Measurements from ENCODE around the gene NUTF2.
A peak's percentile ranks its signal among the peaks of the same experiment; 100 is the strongest.

GRCh38 chr16:67907397-67908180 is 60.9 kb downstream of the NUTF2 start:
- TF ChIP-seq CTCF (tag by site-specific recombination; IDR thresholded peaks at IDR 0.05) (0 out of 2 replicates have a peak, but pooled peaks have one; percentile 19), ZNF140 (tag by site-specific recombination; IDR thresholded peaks at IDR 0.05) (no peak), ZNF239 (tag by site-specific recombination; IDR thresholded peaks at IDR 0.05) (no peak), REST (tag by site-specific recombination; IDR thresholded peaks at IDR 0.05) (no peak), SP3 (tag by site-specific recombination; IDR thresholded peaks at IDR 0.05) (no peak)
